Sigmoid colon (tissue), 7 donors: ENCODE data around the gene C19orf38. TPM values are rescaled to one million over a fixed set of nuclear protein-coding genes. Genes with fewer than 3 reads are reported as not detected.

Experiments
- DNase-seq: peaks from one replicate; pipeline ENCODE4 v3.0.0-alpha.2; 2019
- H3K27ac ChIP-seq, 4 donors: fragments of 200-600 bp; sonication (generic); one replicate each; pipeline ENCODE4 v1.5.1; 2016 to 2019; ENCODE audit warnings: mild to moderate bottlenecking in 1 of 4
- H3K27me3 ChIP-seq, 3 donors: fragments of 200-600 bp; sonication (generic); one replicate each; pipeline ENCODE4 v1.5.1; 2019; ENCODE audit warnings: mild to moderate bottlenecking in 1 of 3
- H3K36me3 ChIP-seq, 4 donors: fragments of 200-600 bp; sonication (generic); one replicate each; pipeline ENCODE4 v1.5.1; 2016 to 2019
- H3K4me1 ChIP-seq, 4 donors: fragments of 200-600 bp; sonication (generic); one replicate each; pipeline ENCODE4 v1.5.1; 2017 to 2019
- H3K4me3 ChIP-seq, 4 donors: fragments of 200-600 bp; sonication (generic); one replicate each; pipeline ENCODE4 v1.5.1; 2017 to 2019; ENCODE audit warnings: mild to moderate bottlenecking in 2 of 4, moderate library complexity in 1 of 4
- H3K9me3 ChIP-seq, 4 donors: fragments of 200-600 bp in 3 of 4; sonication (generic) in 3 of 4; one replicate each; pipeline versions ENCODE4 v1.5.1 to v1.6.1; 2013 to 2019
- EP300 ChIP-seq, 4 donors: sonication (generic); formaldehyde crosslinking; IDR thresholded peaks; one replicate each; pipeline ENCODE4 v1.6.1; 2017; ENCODE audit warnings: antibody characterized with exemption in 4 of 4
- POLR2A ChIP-seq, 2 donors: fragments of 450-650 bp; IDR thresholded peaks; one replicate each; pipeline ENCODE4 v1.6.1; 2016; ENCODE audit warnings: antibody characterized with exemption in 2 of 2, mild to moderate bottlenecking in 2 of 2, moderate library complexity in 2 of 2
- POLR2AphosphoS5 ChIP-seq, 4 donors: sonication (generic); formaldehyde crosslinking; IDR thresholded peaks; one replicate each; pipeline ENCODE4 v1.6.1; 2017; ENCODE audit warnings: antibody characterized with exemption in 4 of 4
- WGBS, 2 donors: extraction: QIAGEN DNeasy Blood & Tissue Kit; methylation state at CpG; one replicate each; pipeline ENCODE4 v1.1.7; 2013; 5-methylcytosine and 5-hydroxymethylcytosine counted together
- intact Hi-C: fragments of 100-400 bp; cut with DNase I; formaldehyde crosslinking; loops from one replicate; pipeline ENCODE4 v1.15.1; 2023
- polyA plus RNA-seq, 3 donors: library from polyadenylated mRNA; stranded (reverse); fragments of 200-250 nt; gene quantifications; one replicate each; pipeline ENCODE4 v1.2.3, GENCODE V29; 2013
- total RNA-seq, 4 donors: library from RNA; depleted of rRNA; stranded (reverse); fragments of >200 nt; gene quantifications; one replicate each; pipeline ENCODE4 v1.1.0, GENCODE V29; 2016
- TF ChIP-seq, protein P1 (sequence below), 4 experiments: fragments of 450-650 bp in 3 of 4; fragments of 200-600 bp in 1 of 4; IDR thresholded peaks; one replicate each; pipeline ENCODE4 v1.5.1; 2016 to 2019; ENCODE audit warnings: antibody characterized with exemption in 4 of 4, mild to moderate bottlenecking in 3 of 4, moderate library complexity in 2 of 4
- donor health status: healthy with polysubstance abuse.
- donor health status: Bipolar disorder and iron deficiency.
- donor health status: healthy.

Gene C19orf38
- total and polyA plus RNA-seq, 7 donors: 0.92 to 3.3 (median 1.6) TPM; not detected in 1

DNA sequence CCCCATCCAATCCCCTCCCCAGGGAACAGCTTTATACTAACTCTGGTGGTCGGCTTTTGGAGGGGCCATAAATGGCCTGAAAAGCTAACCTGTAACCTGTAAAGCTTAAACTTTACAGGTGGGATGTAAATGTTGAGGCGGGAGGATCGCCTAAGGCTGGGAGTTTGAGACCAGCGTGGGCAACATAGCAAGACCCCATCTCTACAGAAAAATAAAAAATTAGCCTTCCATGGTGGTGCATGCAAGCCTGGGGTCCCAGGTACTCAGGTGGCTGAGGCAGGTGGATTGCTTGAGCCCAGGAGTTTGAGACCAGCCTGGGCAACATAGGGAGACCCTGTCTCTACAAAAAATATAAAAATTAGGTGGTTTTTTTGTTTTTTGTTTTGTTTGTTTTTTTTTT, 41.7 kb downstream of the C19orf38 start:
- Histone ChIP-seq H3K36me3 (no peaks in the 10 kb centered on the region), H3K4me1 (peaks cover 0 to 73% (median 66%) of the 10 kb centered on the region in 4 donors), H3K27me3 (no peaks in the 10 kb centered on the region), H3K4me3 (no peak overlapping the region), H3K9me3 (no peaks in the 10 kb centered on the region), H3K27ac (no peak overlapping the region)
- TF ChIP-seq EP300 (IDR thresholded peaks at IDR 0.05) (no peak), POLR2AphosphoS5 (IDR thresholded peaks at IDR 0.05) (no peak)
- DNase-seq: no peak
- WGBS, 2 donors: 94% methylated on average over 4 of the region's 4 CpGs
- intact Hi-C loops: no loop called here

DNA sequence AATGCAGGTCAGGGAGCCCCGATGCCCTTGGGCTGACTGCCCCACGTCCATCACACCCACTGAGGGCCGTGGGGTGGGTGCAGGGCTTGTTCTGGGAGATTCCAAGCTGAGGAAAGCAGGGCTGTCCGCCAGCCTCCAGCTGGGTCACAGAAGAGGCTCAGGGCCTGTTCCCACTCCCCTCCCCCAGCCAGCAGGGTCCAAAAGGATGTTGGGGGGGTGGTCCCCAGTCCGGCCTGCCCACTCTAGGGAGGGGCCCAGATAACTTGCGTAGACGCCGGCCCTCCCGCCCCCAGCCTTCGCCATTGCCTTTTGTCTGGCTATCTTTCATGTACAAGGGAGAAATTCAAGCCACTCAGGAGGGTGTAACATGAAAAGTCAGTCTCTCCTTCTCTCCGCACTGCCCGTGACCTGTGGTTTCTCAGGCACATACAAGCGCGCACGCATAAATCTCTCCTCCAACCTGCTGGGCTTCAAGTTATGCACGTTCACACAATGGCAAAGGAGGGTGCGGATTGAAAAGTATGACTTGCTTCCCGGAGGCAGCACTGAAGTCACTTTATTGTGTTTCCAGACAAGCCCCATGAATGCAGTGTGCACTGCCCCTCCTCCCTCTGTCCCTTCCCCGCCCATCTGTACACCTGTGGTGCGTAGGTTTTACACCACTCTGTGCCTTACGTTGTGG, 43.3 kb downstream of the C19orf38 start:
- Histone ChIP-seq H3K4me3 (no peak overlapping the region), H3K27me3 (no peaks in the 10 kb centered on the region), H3K4me1 (peaks cover 0 to 76% (median 65%) of the 10 kb centered on the region in 4 donors), H3K36me3 (no peaks in the 10 kb centered on the region), H3K27ac (peak overlapping the region in 3 of 4 donors; percentile 55 to 69 (median 57)), H3K9me3 (no peaks in the 10 kb centered on the region)
- intact Hi-C loops: no loop called here
- 20 to 61% methylated on average over 21 of the region's 21 CpGs for WGBS, 2 donors
- TF ChIP-seq, protein P1, sequence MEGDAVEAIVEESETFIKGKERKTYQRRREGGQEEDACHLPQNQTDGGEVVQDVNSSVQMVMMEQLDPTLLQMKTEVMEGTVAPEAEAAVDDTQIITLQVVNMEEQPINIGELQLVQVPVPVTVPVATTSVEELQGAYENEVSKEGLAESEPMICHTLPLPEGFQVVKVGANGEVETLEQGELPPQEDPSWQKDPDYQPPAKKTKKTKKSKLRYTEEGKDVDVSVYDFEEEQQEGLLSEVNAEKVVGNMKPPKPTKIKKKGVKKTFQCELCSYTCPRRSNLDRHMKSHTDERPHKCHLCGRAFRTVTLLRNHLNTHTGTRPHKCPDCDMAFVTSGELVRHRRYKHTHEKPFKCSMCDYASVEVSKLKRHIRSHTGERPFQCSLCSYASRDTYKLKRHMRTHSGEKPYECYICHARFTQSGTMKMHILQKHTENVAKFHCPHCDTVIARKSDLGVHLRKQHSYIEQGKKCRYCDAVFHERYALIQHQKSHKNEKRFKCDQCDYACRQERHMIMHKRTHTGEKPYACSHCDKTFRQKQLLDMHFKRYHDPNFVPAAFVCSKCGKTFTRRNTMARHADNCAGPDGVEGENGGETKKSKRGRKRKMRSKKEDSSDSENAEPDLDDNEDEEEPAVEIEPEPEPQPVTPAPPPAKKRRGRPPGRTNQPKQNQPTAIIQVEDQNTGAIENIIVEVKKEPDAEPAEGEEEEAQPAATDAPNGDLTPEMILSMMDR (IDR thresholded peaks at IDR 0.05): no peak
- peak in 1 of 4 donors; percentile 38 for TF ChIP-seq POLR2AphosphoS5 (IDR thresholded peaks at IDR 0.05)
- DNase-seq: no peak

DNA sequence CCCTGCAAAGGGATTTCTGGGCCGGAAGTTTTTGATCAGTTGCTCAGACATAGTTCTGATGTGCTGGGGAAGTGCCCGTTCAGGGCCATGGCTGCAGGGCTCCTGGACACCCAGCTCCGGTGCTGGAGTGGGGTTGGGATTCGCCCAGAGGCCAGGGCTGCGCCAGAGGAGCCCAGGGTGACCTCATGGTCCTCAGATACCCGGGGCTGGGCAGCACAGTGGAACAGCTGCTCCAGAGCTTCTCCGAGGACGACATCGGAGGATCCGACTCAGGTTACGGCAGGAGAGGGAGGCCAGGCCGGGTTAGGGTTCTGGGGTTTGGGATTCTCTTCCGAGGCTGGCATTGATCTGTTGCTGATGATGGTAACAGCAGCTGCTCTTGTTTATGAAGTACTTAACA, 44.0 kb downstream of the C19orf38 start:
- H3K4me1 ChIP-seq: peaks cover 0 to 76% (median 66%) of the 10 kb centered on the region in 4 donors
- no peak overlapping the region for H3K4me3 ChIP-seq
- TF ChIP-seq POLR2AphosphoS5 (IDR thresholded peaks at IDR 0.05) (no peak), POLR2A (IDR thresholded peaks at IDR 0.05) (no peak), EP300 (IDR thresholded peaks at IDR 0.05) (no peak)
- TF ChIP-seq, protein P1 (IDR thresholded peaks at IDR 0.05): no peak
- no peaks in the 10 kb centered on the region for H3K9me3 ChIP-seq
- no peak for DNase-seq
- WGBS, 2 donors: 38 to 75% methylated on average over 13 of the region's 13 CpGs
- no peaks in the 10 kb centered on the region for H3K27me3 ChIP-seq
- peak overlapping the region in 3 of 4 donors; percentile 55 to 69 (median 57) for H3K27ac ChIP-seq
- no peaks in the 10 kb centered on the region for H3K36me3 ChIP-seq
- intact Hi-C loops: no loop called here

DNA sequence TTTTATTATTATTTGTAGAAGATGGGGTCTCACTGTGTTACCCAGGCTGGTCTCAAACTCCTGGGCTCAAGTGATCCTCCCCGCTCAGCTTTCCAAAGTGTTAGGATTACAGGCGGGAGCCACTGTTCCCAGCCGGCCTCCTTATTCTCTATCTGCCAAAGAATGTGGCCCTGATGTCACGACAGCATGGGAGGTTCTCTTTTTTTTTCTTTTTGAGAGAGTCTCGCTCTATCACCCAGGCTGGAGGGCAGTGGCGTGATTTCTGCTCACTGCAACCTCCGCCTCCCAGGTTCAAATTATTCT, 46.6 kb downstream of the C19orf38 start:
- Histone ChIP-seq H3K4me1 (peaks cover 0 to 80% (median 69%) of the 10 kb centered on the region in 4 donors), H3K27me3 (no peaks in the 10 kb centered on the region), H3K27ac (no peak overlapping the region), H3K4me3 (no peak overlapping the region), H3K36me3 (no peaks in the 10 kb centered on the region), H3K9me3 (no peaks in the 10 kb centered on the region)
- intact Hi-C loops: no loop called here
- 92 to 94% methylated on average over 7 of the region's 7 CpGs for WGBS, 2 donors
- no peak for TF ChIP-seq POLR2AphosphoS5 (IDR thresholded peaks at IDR 0.05)
- TF ChIP-seq POLR2A (IDR thresholded peaks at IDR 0.05): no peak
- no peak for TF ChIP-seq EP300 (IDR thresholded peaks at IDR 0.05)
- TF ChIP-seq, protein P1 (IDR thresholded peaks at IDR 0.05): no peak
- no peak for DNase-seq

DNA sequence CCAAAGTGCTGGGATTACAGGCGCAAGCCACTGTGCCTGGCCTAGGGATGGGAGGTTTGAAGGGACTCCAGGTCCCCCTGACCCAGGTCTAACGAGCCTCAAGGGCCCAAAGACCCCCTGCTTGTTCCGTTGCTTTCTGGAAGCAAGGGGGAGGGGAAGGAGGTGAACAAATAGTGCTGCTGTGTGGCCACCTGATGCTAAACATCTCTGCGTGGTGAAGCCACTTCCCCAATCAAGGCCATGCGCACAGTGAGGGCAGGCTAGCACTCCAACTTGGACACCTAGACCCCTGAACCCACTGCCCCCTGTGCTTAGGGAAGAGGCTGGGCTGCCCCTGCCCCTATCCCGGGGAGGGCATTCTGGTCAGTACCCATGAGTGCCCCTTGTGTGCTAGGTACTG, 47.1 kb downstream of the C19orf38 start:
- Histone ChIP-seq H3K9me3 (no peaks in the 10 kb centered on the region), H3K4me1 (peaks cover 0 to 85% (median 74%) of the 10 kb centered on the region in 4 donors), H3K4me3 (no peak overlapping the region), H3K27me3 (no peaks in the 10 kb centered on the region), H3K27ac (no peak overlapping the region), H3K36me3 (no peaks in the 10 kb centered on the region)
- intact Hi-C loops: no loop called here
- no peak for TF ChIP-seq EP300 (IDR thresholded peaks at IDR 0.05)
- no peak for TF ChIP-seq POLR2AphosphoS5 (IDR thresholded peaks at IDR 0.05)
- TF ChIP-seq, protein P1 (IDR thresholded peaks at IDR 0.05): no peak
- TF ChIP-seq POLR2A (IDR thresholded peaks at IDR 0.05): no peak
- no peak for DNase-seq
- 89 to 91% methylated on average over 6 of the region's 6 CpGs for WGBS, 2 donors
